ENCODE data around the gene EQTN. TPM values are rescaled to one million over a fixed set of nuclear protein-coding genes. Genes with fewer than 3 reads are reported as not detected.
"Not testable (repeated sequence)": the region's sequence is repeated elsewhere in the genome, so short reads cannot be mapped to it uniquely, and the experiment has no call there.

EQTN gene
- total RNA-seq, 1 experiment from 2014 or later: not detected

- DNase-seq (ENCODE audit: low read depth): no peak
These were observed 3.0 kb downstream of the EQTN start for GRCh38 chr9:27293996-27294395.

GRCh38 chr9:27292659-27293405, 4.1 kb downstream of the EQTN start:
- DNase-seq (ENCODE audit: low read depth): no peak

GRCh38 chr9:27291292-27291691, 5.7 kb downstream of the EQTN start:
- DNase-seq (ENCODE audit: low read depth): no peak

DNA sequence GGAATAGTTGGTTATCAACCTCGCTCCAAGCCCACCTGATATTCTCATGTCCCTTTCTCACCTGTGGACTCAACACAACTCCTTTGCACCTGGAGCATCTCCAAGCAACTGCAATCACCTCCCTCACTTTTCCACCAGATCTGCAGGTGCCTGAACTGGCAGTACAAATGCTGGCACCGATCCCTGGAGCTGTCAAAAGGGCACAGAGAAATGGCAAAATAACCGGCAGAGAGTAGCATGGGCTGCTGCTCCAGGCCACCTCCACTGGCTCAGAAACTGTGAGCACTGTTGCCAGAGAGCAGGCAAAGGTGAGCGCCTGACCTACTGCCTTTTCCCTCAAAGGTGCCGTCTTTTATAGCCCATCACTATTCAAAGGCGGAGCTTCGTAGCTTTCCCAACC, 14.7 kb downstream of the EQTN start:
- DNase-seq (ENCODE audit: low read depth): no peak

DNA sequence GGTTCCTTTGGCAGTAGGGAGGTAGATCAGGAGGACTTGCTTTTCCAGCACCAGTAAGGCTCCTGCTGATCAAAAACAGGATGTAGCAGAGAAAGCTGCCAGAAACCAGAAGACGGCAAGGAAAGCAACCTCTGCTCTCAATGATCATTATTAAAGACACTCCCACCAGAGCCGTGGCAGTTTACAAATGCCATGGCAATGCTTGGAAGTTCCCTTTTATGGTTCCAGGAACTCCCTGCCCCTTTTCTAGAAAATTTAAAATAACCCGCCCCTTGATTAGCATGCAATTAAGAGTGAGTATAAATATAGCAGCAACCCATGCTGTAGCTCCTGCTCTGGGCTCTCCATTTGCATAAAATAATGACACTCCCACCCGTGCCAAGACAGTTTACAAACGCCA, 16.1 kb downstream of the EQTN start:
- DNase-seq (ENCODE audit: low read depth): no peak

DNA sequence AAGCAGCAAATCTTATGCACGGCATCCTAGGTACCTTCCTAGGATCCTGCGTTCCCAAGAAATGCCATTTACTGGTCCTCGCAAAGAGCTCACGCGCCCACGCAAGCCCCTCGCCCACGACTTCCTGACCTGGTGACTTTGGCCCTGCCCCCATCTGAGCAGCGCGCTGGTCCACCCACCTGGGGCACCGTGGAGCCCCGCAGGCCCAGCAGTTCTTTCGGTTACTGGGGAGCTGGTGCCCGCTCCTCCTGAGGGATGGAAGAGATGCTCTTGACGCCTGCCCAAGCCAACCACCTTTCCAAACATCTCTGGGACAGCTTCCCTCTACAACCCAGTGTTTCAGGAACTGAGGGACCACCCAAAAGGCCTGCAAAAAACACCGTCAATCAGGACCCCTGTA, 16.7 kb downstream of the EQTN start:
- no peak for DNase-seq (ENCODE audit: low read depth)

DNA sequence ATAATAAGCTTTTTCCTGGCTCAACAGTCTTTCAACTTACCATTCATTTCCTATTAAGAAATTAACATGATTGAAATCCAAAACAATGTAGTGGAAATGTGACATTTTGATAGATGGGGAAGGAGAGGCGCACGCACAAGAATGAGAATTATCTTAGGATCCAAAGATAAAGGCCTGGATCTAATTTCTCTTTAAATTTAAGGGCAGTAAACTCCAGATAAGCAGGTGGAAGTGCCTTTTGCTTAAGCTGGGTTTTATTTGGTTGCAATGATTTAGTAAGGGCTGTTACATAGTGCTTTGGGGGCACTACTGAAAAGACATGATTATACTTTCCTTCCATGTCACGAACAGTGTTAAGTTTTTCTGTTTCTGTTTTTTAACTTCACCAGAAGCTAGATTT, 17.3 kb downstream of the EQTN start:
- DNase-seq (ENCODE audit: low read depth): no peak

DNA sequence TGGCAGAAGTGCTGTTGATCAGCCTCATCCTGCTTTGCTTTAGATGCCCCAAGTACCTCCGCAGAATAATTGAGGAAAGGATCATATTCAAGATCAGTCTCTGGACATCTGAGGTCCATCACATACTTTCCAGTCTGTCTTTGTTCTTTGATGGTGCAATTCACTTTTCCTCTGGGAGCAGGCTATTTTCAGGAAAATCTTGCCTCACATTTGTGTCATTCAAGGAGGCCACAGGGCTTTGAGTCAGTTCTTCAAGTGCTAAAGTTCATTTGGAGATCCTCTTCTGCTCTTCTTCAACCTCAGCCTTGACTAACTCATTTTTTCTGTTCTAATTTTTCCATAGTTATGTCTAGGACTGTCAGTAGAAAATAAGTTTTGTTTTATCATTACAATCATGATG, 18.6 kb downstream of the EQTN start:
- peak; percentile 6 for DNase-seq (ENCODE audit: low read depth)

GRCh38 chr9:27276193-27277030, 20.5 kb downstream of the EQTN start:
- peak; percentile 54 for DNase-seq (ENCODE audit: low read depth)

DNA sequence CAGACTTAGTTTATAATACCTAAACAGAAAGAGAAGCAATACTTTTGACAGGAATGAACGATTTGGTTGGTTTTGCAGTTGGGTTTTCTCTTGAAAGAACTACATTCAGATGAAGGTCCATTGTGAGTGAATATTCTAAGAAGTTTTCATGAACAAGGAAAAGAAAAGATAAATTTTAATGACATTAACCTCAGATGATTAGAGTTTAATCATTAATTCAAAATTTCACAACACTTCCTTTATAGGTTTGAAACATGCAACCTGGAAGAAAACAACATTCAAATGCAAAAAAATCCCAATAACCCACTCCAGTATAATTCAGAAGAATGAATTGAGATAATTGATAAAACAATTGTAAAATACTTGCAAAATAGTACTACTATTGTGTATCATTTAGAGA, 23.8 kb downstream of the EQTN start:
- DNase-seq (ENCODE audit: low read depth): no peak

DNA sequence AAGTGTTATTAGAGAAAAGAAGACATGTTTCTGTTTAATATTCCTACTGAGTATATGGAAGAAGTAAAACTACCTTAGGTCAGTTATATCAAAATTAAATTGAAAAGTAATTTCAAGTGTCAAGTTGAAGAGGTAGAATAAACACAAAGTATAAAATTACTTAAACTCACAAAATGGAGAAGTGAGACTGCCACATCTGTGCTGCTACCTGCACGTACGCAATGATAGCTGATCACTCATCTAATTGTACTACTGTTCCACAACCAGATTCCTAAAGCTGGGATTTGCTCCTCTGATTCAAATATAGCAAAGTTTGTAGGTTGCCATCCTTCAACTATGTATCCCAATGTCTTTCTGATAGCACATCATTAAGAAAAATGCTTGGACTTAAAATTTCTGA, 24.8 kb downstream of the EQTN start:
- no peak for DNase-seq (ENCODE audit: low read depth)

DNA sequence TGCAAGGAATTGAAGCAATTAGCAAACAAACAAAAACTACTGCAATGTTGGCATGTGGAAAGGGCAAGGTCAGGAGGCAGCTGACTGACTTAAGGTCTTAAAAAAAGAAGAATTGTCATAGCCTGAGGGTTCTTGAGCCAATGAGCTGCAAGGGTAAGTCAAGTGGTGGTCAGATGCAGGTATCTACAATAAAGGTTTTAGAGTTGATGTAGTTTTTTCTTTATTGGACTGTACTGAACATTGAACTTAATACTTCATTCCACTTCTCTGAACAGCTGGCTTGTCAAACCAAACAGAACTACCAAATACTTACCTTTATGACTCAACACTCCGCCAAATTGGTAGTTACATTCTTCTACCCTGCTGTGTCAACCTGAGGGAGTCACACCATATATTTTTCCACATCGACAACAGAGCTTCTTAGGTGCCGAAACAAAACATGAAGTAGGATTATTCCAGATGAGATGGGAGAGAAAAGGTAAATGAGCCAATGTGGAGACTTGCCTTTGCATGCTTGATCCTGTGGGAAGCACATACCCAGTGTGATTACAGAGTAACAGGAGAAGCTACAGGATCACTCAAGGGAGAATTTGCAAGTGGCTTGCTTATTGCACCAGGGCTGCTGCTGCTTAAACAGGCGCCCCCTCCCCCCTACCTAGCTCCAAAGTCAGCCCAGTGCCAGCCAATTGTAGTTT, 35.3 kb downstream of the EQTN start:
- DNase-seq (ENCODE audit: low read depth): peak; percentile 34

GRCh38 chr9:27260789-27261516, 36.0 kb downstream of the EQTN start:
- no peak for DNase-seq (ENCODE audit: low read depth)

DNA sequence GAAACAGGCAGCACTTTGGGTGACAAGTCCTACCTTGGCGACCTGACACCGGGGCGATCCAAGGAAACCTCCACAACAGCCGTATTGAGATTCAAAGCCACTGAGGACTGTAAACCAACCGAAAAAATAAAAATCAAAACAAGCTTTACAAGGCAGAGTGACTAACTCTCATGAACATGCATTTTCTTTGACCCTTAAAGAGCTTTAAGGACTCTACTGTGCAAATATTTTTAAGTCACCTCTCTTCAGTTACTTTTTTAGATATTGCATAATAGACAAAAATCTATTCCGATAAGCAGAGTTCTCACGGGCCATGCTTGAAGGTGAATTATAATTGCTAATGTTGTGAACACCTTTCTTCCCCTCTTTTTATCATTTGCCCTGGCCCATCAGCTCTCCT, 38.3 kb downstream of the EQTN start:
- DNase-seq (ENCODE audit: low read depth): no peak

- DNase-seq (ENCODE audit: low read depth): peak; percentile 10
These were observed 48.2 kb downstream of the EQTN start for GRCh38 chr9:27248702-27249101.

GRCh38 chr9:27247756-27248155, 49.2 kb downstream of the EQTN start:
- peak; percentile 94 for DNase-seq (ENCODE audit: low read depth)

DNA sequence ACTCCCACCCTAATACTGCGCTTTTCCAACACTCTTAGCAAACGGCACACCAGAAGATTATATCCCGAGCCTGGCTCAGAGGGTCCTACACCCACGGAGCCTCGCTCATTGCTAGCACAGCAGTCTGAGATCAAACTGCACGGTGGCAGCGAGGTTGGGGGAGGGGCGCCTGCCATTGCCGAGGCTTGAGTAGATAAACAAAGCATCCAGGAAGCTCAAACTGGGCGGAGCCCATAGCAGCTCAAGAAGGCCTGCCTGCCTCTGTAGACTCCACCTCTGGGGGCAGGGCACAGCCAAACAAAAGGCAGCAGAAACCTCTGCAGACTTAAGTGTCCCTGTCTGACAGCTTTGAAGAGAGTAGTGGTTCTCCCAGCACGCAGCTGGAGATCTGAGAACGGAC, 57.3 kb downstream of the EQTN start:
- not testable (repeated sequence) for DNase-seq (ENCODE audit: low read depth)

Data from LHCN-M2 (cell line).